GM19099 (cell line): ENCODE data around the gene SUGCT.

Experiments used
- POLR2A ChIP-seq: IDR thresholded peaks from 3 replicates; pipeline ENCODE4 v1.6.1; 2011; ENCODE audit warnings: low read depth; ENCODE audit not compliant: insufficient read length; ENCODE audit errors: extremely low read depth

Gene SUGCT

DNA sequence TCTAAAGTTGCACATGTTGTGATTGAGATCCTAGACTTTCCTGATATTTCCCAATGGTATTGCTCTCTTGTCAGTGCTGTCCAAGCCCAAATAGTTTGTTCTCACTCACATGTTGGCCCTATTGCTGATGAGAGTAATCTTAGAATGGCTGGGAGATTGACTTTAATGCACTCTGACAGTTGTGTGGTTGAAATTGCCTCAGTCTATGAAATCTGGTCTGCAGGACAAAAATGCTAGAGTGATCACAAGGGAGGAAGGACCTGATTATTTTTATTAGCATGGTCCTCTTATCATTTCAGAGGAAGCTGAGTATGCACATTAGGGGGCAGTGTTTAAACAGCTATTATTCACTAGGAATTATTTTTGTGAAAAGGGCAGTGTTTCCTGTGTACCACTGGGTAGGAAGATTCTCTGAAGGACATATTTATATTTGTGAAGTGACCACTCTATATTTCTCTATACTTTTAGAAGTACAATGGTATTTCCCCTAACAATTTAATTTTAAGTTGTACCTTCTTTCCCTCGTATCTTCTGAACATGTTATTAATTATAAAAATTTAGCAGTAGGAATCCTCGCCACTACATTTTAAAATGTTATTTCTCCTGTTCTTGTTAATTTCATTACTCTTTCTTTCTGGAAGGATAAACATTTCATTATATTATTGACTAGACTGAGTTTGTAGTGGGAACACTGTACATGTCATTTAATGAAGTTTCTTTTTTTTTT is 64.4 kb downstream of the SUGCT start:
- no peak for TF ChIP-seq POLR2A

- TF ChIP-seq POLR2A = no peak
Observed at GRCh38 chr7:40200791-40201190, 66.0 kb downstream of the SUGCT start.

DNA sequence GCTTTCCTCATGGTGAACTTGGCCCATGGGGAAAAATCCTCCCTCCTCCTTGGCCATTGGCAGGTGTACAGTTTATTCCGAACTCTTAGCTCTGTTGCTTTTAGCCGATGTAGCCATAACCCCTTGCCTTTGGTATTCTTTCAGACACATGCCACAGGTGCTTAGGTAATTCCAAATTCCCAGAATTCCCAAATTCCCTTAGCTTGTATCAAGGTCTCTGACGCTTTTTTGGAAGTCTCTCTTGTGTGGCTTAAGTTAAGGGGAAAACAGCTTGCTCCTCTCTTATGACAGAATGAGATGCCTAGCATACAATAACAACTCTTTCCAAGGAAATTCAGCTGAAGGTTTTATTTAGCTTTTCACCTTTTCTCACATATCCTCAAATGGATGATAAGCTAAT is 68.0 kb downstream of the SUGCT start:
- TF ChIP-seq POLR2A = no peak

GRCh38 chr7:40204581-40204980 is 69.8 kb downstream of the SUGCT start:
- TF ChIP-seq POLR2A = no peak

GRCh38 chr7:40205992-40206391 is 71.2 kb downstream of the SUGCT start:
- no peak for TF ChIP-seq POLR2A

DNA sequence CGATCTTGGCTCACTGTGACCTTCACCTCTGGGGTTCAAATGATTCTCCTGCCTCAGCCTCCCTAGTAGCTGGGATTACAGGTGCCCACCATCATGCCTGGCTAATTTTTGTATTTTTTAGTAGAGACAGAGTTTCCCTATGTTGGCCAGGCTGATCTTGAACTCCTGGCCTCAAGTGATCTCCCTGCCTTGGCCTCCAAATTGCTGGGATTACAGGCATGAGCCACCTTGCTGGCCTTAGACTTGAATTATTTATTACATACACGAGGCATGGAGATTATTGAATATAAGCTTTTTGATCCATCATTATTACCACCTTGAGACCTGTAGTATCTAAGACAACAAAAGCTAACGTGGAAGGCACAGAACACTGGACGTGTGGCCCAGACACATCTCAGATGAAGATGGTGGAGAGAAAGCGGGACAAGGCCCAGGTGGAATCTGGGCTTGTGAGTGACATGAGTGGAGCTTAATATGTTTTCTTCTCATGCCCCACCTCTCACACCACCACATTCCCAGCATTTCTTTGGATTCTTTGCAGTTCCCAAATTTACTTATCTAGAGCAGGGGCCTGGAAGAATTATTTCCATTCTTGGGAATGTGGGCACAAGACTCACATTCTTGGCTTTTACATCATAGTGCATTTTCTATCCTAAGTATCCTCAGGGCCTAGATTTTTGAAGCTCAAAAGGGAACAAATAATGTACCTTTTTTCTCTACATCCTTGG is 76.6 kb downstream of the SUGCT start:
- TF ChIP-seq POLR2A = no peak

- no peak for TF ChIP-seq POLR2A
Observed at GRCh38 chr7:40213291-40213690, 78.5 kb downstream of the SUGCT start.

DNA sequence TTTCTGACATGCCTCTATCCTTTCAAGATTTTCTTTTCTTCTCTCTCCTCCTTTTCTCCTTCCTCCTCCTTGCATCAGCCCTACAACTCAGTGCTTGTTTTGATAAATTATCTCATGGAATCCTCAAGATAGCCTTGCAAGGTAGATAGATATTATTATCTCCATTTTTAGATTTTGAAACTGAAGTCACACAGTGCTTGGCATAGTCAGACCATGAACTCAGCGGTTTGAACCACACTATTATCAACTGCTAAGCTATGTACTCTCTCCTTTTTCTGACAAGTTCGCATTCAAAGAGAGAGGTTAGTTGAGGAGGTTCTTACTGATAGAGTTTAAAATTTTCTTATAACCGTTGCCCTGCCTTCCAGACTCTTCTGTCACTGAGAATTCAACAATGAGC is 79.1 kb downstream of the SUGCT start:
- TF ChIP-seq POLR2A = no peak

DNA sequence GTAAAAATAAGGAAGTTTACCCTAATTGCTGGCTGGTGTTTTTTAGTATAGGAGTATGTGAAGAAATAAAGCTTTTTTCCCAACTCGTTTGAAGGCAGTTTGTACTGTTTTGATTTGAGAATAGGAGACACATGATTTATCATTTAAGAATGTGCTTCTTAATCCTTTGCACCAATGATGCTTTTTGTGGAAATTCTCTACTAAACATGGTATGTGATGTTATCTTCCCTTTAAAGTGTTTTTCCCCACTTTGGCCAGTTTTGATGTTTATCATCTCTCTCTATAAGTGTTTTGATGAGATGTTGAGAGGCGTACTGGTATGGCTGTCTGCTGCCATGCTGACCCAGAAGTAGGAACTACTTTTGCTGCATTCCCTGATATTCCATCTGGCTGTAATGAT is 85.1 kb downstream of the SUGCT start:
- no peak for TF ChIP-seq POLR2A

GRCh38 chr7:40220421-40220911 is 85.7 kb downstream of the SUGCT start:
- no peak for TF ChIP-seq POLR2A

DNA sequence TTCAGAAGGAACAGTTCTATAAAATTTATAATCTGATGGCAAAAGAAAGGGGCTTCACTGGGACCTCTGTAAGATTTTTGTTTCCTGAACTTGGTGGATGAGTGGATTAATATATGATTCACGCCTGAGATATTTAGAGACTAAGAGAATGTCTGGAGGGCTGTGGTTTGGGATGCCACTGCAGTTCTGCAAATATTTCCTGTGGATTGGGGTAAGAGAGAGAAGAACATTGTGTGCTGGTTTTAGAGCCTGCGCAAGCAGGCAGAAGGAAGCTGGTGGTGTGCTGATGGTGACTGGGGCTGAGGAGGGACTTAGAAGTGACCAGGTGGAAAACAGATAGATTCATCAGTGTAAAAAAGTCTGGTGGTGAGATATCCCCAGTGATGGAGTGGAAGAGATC is 87.0 kb downstream of the SUGCT start:
- TF ChIP-seq POLR2A = no peak

DNA sequence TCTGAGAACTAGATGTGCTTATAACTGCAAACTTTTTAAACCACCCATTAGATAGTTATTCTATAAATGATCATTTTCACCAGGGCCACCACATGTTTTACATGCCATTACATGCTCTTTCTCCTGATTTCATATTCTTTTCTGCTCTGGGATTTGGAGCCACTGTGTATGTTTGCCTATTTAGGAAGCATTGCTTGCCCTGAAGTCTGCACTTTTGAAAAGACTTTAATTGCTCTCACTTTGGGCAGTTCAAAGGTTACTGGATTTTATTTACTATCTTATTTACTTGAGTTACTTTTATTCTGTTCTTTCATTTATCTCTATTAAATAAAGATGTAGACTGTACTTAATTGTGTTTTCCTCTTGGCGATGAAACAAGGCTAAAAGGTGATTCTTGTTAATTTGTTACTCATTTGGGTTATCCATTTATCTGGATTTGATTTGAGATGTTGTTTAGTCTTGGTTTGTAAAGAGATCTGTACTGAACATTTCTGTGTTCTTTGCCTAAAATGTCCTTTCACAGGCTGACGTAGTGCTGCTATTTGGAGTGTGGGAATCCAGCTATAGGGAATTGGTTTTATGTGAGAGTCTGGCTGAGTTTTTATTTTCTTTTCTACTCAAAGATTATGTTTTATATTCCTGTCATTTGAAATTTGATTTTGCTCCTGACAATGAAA is 88.8 kb downstream of the SUGCT start:
- no peak for TF ChIP-seq POLR2A

DNA sequence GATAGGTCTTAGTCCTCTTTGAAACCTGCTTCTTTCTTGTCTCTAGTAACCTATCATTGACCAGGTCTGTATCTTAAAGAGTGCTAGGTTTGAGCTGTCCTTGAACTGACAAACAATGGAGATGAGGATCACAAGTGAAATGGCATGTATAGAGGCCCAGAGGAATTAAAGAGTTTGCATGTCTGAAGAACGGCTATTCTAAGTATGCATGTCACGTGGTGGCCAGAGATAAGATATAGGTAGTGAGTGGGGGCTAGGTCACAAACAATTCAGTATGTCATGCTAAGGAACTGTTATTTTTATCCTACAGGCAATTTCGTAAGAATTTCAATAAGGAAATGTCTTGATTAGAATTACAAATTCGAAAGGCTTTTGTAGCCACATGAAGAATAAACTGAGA is 95.3 kb downstream of the SUGCT start:
- TF ChIP-seq POLR2A = no peak

GRCh38 chr7:40231796-40232195 is 97.0 kb downstream of the SUGCT start:
- TF ChIP-seq POLR2A = no peak

DNA sequence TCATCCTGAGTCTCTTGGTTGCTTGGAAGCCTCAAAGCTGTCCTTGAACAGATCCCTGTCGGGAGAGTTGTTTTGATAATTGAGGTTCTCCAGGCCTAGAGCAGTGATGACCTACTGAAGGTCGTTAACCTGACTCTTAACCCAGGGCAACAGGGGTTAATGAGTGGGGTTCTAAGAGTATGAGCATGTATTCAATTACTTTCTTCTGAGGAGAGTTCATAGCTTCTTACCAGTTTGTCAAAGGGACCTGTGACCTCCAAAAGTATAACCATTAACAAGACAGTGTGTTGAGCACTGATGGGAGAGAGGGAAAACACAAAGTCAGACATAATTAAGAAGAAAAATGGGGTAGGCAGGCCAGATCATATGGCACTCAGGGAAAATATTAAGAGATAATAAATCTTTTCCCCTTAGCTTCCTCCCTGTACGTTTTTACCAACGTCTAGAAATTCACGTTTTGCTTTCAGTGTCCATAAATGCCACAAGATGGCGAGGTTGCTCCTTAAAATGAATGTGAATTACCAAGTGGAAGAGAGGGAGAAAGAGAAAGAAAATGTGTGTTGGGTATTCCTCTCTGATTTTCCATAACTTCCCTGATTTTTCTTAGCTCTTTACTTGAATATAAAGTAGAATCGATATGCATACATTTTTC is 97.6 kb downstream of the SUGCT start:
- no peak for TF ChIP-seq POLR2A
